HUES64 (cell line): ENCODE measurements around the gene FRRS1.
"Not testable (repeated sequence)": the region's sequence is repeated elsewhere in the genome, so short reads cannot be mapped to it uniquely, and the experiment has no call there.

Experiments used
- H3K27ac ChIP-seq: 2 replicates; pipeline ENCODE4 v1.7.0; 2013; ENCODE audit warnings: low read depth, low read length, inconsistent platforms
- H3K27me3 ChIP-seq: 2 replicates; pipeline ENCODE4 v1.6.1; 2013; ENCODE audit warnings: mild to moderate bottlenecking, low read length; ENCODE audit not compliant: insufficient read depth
- H3K36me3 ChIP-seq: 2 replicates; pipeline ENCODE4 v1.6.1; 2013; ENCODE audit warnings: mild to moderate bottlenecking, low read length; ENCODE audit not compliant: insufficient read depth
- H3K4me1 ChIP-seq: 2 replicates; pipeline ENCODE4 v1.6.1; 2013; ENCODE audit warnings: mild to moderate bottlenecking, low read length, moderate library complexity; ENCODE audit not compliant: insufficient read depth
- H3K4me3 ChIP-seq: 2 replicates; pipeline ENCODE4 v1.5.1; 2013; ENCODE audit warnings: mild to moderate bottlenecking, low read length, moderate library complexity
- H3K9ac ChIP-seq: 2 replicates; pipeline ENCODE4 v1.6.1; 2013; ENCODE audit warnings: mild to moderate bottlenecking, low read depth, low read length
- H3K9me3 ChIP-seq: 2 replicates; pipeline ENCODE4 v1.6.1; 2013; ENCODE audit warnings: low read depth, low read length; ENCODE audit not compliant: insufficient read depth
- WGBS: fragments of 150-250, 120-280 bp; methylation state at CpG from one replicate; pipeline ENCODE4 v1.1.7; 2013; ENCODE audit warnings: missing lambda C conversion rate; 5-methylcytosine and 5-hydroxymethylcytosine counted together

FRRS1 gene

GRCh38 chr1:99764439-99764838 lies 2.0 kb downstream of the FRRS1 start:
- WGBS, result 100% methylated on average over 2 of the region's 2 CpGs
- Histone ChIP-seq H3K36me3 (no peaks in the 10 kb centered on the region), H3K27me3 (no peaks in the 10 kb centered on the region), H3K27ac (no peak overlapping the region), H3K9me3 (no peaks in the 10 kb centered on the region), H3K4me3 (no peak overlapping the region), H3K9ac (no peak overlapping the region), H3K4me1 (peaks cover 10% of the 10 kb centered on the region)

- Histone ChIP-seq H3K4me3 (no peak overlapping the region), H3K9me3 (no peaks in the 10 kb centered on the region), H3K27me3 (no peaks in the 10 kb centered on the region), H3K36me3 (no peaks in the 10 kb centered on the region), H3K9ac (no peak overlapping the region), H3K27ac (no peak overlapping the region), H3K4me1 (peaks cover 10% of the 10 kb centered on the region)
- WGBS, result no CpG with 5 or more reads among the region's 2 CpGs
These were observed 2.5 kb downstream of the FRRS1 start for GRCh38 chr1:99763956-99764355.

GRCh38 chr1:99761774-99762173 lies 4.7 kb downstream of the FRRS1 start:
- no peaks in the 10 kb centered on the region for H3K36me3 ChIP-seq
- 100% methylated on average over 1 of the region's 1 CpG for WGBS
- peaks cover 18% of the 10 kb centered on the region for H3K4me1 ChIP-seq
- H3K9ac ChIP-seq, result no peak overlapping the region
- no peaks in the 10 kb centered on the region for H3K9me3 ChIP-seq
- H3K4me3 ChIP-seq, result no peak overlapping the region
- no peak overlapping the region; the same call in 1 of the 2 replicates for H3K27ac ChIP-seq
- H3K27me3 ChIP-seq, result no peaks in the 10 kb centered on the region

GRCh38 chr1:99759518-99760160 lies 6.8 kb downstream of the FRRS1 start:
- no peaks in the 10 kb centered on the region for H3K36me3 ChIP-seq
- no peak overlapping the region for H3K27ac ChIP-seq
- H3K4me1 ChIP-seq, result peaks cover 16% of the 10 kb centered on the region
- no peak overlapping the region for H3K9ac ChIP-seq
- no peaks in the 10 kb centered on the region for H3K27me3 ChIP-seq
- H3K9me3 ChIP-seq, result no peaks in the 10 kb centered on the region
- WGBS, result 83% methylated on average over 4 of the region's 4 CpGs
- H3K4me3 ChIP-seq, result no peak overlapping the region

GRCh38 chr1:99758686-99759517 lies 7.5 kb downstream of the FRRS1 start:
- H3K4me1 ChIP-seq, result peaks cover 16% of the 10 kb centered on the region
- H3K27me3 ChIP-seq, H3K9ac ChIP-seq, H3K4me3 ChIP-seq, H3K9me3 ChIP-seq, H3K27ac ChIP-seq, H3K36me3 ChIP-seq: not testable (repeated sequence)
- 97% methylated on average over 6 of the region's 8 CpGs for WGBS

GRCh38 chr1:99758073-99758511 lies 8.3 kb downstream of the FRRS1 start:
- H3K9ac ChIP-seq, result no peak overlapping the region
- WGBS, result 13% methylated on average over 1 of the region's 1 CpG
- peaks cover 16% of the 10 kb centered on the region for H3K4me1 ChIP-seq
- no peaks in the 10 kb centered on the region for H3K27me3 ChIP-seq
- H3K27ac ChIP-seq, result peak overlapping the region; percentile 70
- H3K9me3 ChIP-seq, result no peaks in the 10 kb centered on the region
- no peaks in the 10 kb centered on the region for H3K36me3 ChIP-seq
- no peak overlapping the region for H3K4me3 ChIP-seq

GRCh38 chr1:99756598-99756997 lies 9.8 kb downstream of the FRRS1 start:
- no peaks in the 10 kb centered on the region for H3K36me3 ChIP-seq
- peaks cover 12% of the 10 kb centered on the region for H3K4me1 ChIP-seq
- WGBS, result 97% methylated on average over 2 of the region's 3 CpGs
- H3K9me3 ChIP-seq, result no peaks in the 10 kb centered on the region
- H3K27me3 ChIP-seq, result no peaks in the 10 kb centered on the region
- H3K27ac ChIP-seq, result no peak overlapping the region
- H3K4me3 ChIP-seq, result no peak overlapping the region
- H3K9ac ChIP-seq, result no peak overlapping the region

- no peak overlapping the region for H3K9ac ChIP-seq
- no peak overlapping the region for H3K27ac ChIP-seq
- peaks cover 12% of the 10 kb centered on the region for H3K4me1 ChIP-seq
- no peaks in the 10 kb centered on the region for H3K36me3 ChIP-seq
- no peaks in the 10 kb centered on the region for H3K9me3 ChIP-seq
- H3K27me3 ChIP-seq, result no peaks in the 10 kb centered on the region
- 100% methylated on average over 2 of the region's 2 CpGs for WGBS
- no peak overlapping the region for H3K4me3 ChIP-seq
These were observed 10.8 kb downstream of the FRRS1 start for GRCh38 chr1:99755664-99756063.

GRCh38 chr1:99754697-99755096 lies 11.7 kb downstream of the FRRS1 start:
- Histone ChIP-seq H3K27me3 (no peaks in the 10 kb centered on the region), H3K4me3 (no peak overlapping the region), H3K36me3 (no peaks in the 10 kb centered on the region), H3K9ac (no peak overlapping the region), H3K4me1 (peaks cover 12% of the 10 kb centered on the region), H3K27ac (no peak overlapping the region), H3K9me3 (no peaks in the 10 kb centered on the region)
- WGBS, result 96% methylated on average over 5 of the region's 5 CpGs

- Histone ChIP-seq H3K4me1 (peaks cover 12% of the 10 kb centered on the region), H3K4me3 (no peak overlapping the region), H3K36me3 (no peaks in the 10 kb centered on the region), H3K27me3 (no peaks in the 10 kb centered on the region), H3K9me3 (no peaks in the 10 kb centered on the region), H3K9ac (no peak overlapping the region), H3K27ac (no peak overlapping the region)
- 91% methylated on average over 2 of the region's 2 CpGs for WGBS
These were observed 12.3 kb downstream of the FRRS1 start for GRCh38 chr1:99754055-99754626.

GRCh38 chr1:99751877-99752504 lies 14.4 kb downstream of the FRRS1 start:
- H3K27me3 ChIP-seq, result no peaks in the 10 kb centered on the region
- H3K27ac ChIP-seq, result no peak overlapping the region
- no peak overlapping the region for H3K9ac ChIP-seq
- no peak overlapping the region for H3K4me3 ChIP-seq
- WGBS, result no CpG with 5 or more reads among the region's 1 CpG
- H3K36me3 ChIP-seq, result no peaks in the 10 kb centered on the region
- H3K9me3 ChIP-seq, result no peaks in the 10 kb centered on the region
- no peaks in the 10 kb centered on the region; the same call in 1 of the 2 replicates for H3K4me1 ChIP-seq
